NCI-H1048 (cell line): ENCODE measurements around the gene SLC23A3.

Experiments
- DNase-seq: peaks from one replicate; lab custom pipeline; 2025; lab: John Stamatoyannopoulos, UW

Gene SLC23A3

GRCh38 chr2:219169930-219170654, at the start of gene SLC23A3:
SLC23A3 (minus strand) TSS chr2:219170029; CDS start chr2:219169984, 45 bp downstream.
- DNase-seq: no peak

GRCh38 chr2:219218732-219219701, 49.2 kb upstream of the SLC23A3 start, which contains the start of gene ABCB6:
ABCB6 (minus strand) TSS chr2:219218958; CDS start chr2:219218673, 285 bp downstream.
- peak; percentile 95 for DNase-seq

- DNase-seq: no peak
These were observed 48.4 kb upstream of the SLC23A3 start for GRCh38 chr2:219218217-219218731.

GRCh38 chr2:219216535-219216915, 46.7 kb upstream of the SLC23A3 start:
- no peak for DNase-seq

- no peak for DNase-seq
These were observed 46.2 kb upstream of the SLC23A3 start for GRCh38 chr2:219215871-219216534.

GRCh38 chr2:219214786-219215185, 45.0 kb upstream of the SLC23A3 start:
- DNase-seq: no peak

- no peak for DNase-seq
These were observed 44.3 kb upstream of the SLC23A3 start for GRCh38 chr2:219214141-219214540.

GRCh38 chr2:219213486-219214071, 43.8 kb upstream of the SLC23A3 start:
- no peak for DNase-seq

- DNase-seq: no peak
These were observed 43.2 kb upstream of the SLC23A3 start for GRCh38 chr2:219213026-219213415.

- DNase-seq: no peak
These were observed 41.1 kb upstream of the SLC23A3 start for GRCh38 chr2:219210886-219211362.

GRCh38 chr2:219210196-219210885, 40.5 kb upstream of the SLC23A3 start:
- no peak for DNase-seq

GRCh38 chr2:219209236-219210195, 39.7 kb upstream of the SLC23A3 start:
- DNase-seq: no peak

- no peak for DNase-seq
These were observed 38.3 kb upstream of the SLC23A3 start for GRCh38 chr2:219207884-219208740.

GRCh38 chr2:219207134-219207883, 37.5 kb upstream of the SLC23A3 start:
- DNase-seq: no peak

- DNase-seq: peak; percentile 78
These were observed 36.7 kb upstream of the SLC23A3 start, which contains the start of gene ZFAND2B for GRCh38 chr2:219206328-219207133. ZFAND2B (plus strand) TSS chr2:219206782; CDS start chr2:219206988, 206 bp downstream.

GRCh38 chr2:219205981-219206327, 36.1 kb upstream of the SLC23A3 start:
- no peak for DNase-seq

GRCh38 chr2:219205165-219205538, 35.3 kb upstream of the SLC23A3 start:
- DNase-seq: no peak
